Activated CD4-positive, alpha-beta T cell treated with anti-CD3 and anti-CD28 coated beads, Interleukin-2, amount 10 ng/mL, durations not matched to agents 24 days and 14 days (primary cell): ENCODE results near the gene TCF4. TPM values are rescaled to one million over a fixed set of nuclear protein-coding genes. Genes with fewer than 3 reads are reported as not detected.

Experiments used
- DNase-seq: peaks from one replicate; pipeline ENCODE4 v3.0.0; 2022
- H3K27ac Mint-ChIP-seq: one replicate; pipeline ENCODE4 v1.8.0; 2022; ENCODE audit warnings: mild to moderate bottlenecking, mixed read lengths
- H3K27me3 Mint-ChIP-seq: one replicate; pipeline ENCODE4 v1.8.0; 2022; ENCODE audit warnings: mixed read lengths
- H3K36me3 Mint-ChIP-seq: one replicate; pipeline ENCODE4 v1.8.0; 2022; ENCODE audit warnings: low read depth, mild to moderate bottlenecking, mixed read lengths
- H3K4me1 Mint-ChIP-seq: one replicate; pipeline ENCODE4 v1.8.0; 2021; ENCODE audit warnings: mixed read lengths
- H3K4me3 Mint-ChIP-seq: one replicate; pipeline ENCODE4 v1.8.0; 2022; ENCODE audit warnings: mild to moderate bottlenecking, moderate library complexity, mixed read lengths
- H3K9me3 Mint-ChIP-seq: one replicate; pipeline ENCODE4 v1.8.0; 2021; ENCODE audit warnings: mixed read lengths
- intact Hi-C: fragments of 100-400 bp; cut with micrococcal nuclease; formaldehyde crosslinking; loops from one replicate; pipeline ENCODE4 v1.15.1; 2023
- total RNA-seq: library from RNA; stranded (reverse); gene quantifications from 2 replicates; pipeline ENCODE4 v1.2.3, GENCODE V29; 2022

TCF4 gene
- total RNA-seq, 1 donor from 2014 or later: 2.6 TPM

GRCh38 chr18:55226044-55226443 is 361.9 kb downstream of the TCF4 start:
- no peaks in the 10 kb centered on the region for H3K9me3 Mint-ChIP-seq
- no peaks in the 10 kb centered on the region for H3K27me3 Mint-ChIP-seq
- H3K4me1 Mint-ChIP-seq: no peaks in the 10 kb centered on the region
- no peak for DNase-seq
- H3K36me3 Mint-ChIP-seq: no peaks in the 10 kb centered on the region
- intact Hi-C loops: no loop called here
- H3K27ac Mint-ChIP-seq: no peak overlapping the region
- H3K4me3 Mint-ChIP-seq: no peak overlapping the region

DNA sequence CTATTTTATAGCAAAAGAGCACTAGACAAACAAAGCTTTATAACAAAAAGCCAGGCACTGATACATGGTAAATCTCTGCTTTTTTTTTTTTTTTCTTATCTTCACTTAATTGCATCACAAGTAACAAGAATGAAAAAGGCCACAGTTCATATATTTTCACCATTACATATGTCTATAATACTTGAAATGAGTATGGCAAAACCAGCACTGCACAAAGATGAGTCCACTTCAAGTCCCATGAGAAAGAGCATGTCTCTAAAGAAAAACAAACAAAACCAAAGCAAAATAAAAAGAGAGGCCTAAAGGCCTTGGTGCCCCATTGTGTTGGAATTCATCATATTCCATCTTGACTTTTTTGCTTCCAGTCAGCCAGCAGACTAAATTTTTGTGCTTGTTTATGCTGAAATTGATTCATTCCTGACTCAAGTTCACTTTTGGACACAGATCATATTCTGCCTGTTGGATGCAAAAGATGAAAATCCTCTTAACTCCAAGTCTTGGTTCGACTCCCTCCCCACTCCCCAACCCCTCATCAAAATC is 363.8 kb downstream of the TCF4 start:
- Mint-ChIP-seq H3K4me3 (no peak overlapping the region), H3K27ac (no peak overlapping the region), H3K36me3 (no peaks in the 10 kb centered on the region), H3K9me3 (no peaks in the 10 kb centered on the region), H3K27me3 (no peaks in the 10 kb centered on the region), H3K4me1 (no peaks in the 10 kb centered on the region)
- intact Hi-C loops: no loop called here
- DNase-seq: no peak

GRCh38 chr18:55221622-55222021 is 366.4 kb downstream of the TCF4 start:
- no peak overlapping the region for H3K27ac Mint-ChIP-seq
- no peaks in the 10 kb centered on the region for H3K27me3 Mint-ChIP-seq
- H3K36me3 Mint-ChIP-seq: no peaks in the 10 kb centered on the region
- H3K4me1 Mint-ChIP-seq: no peaks in the 10 kb centered on the region
- no peak for DNase-seq
- intact Hi-C loops: no loop called here
- H3K9me3 Mint-ChIP-seq: no peaks in the 10 kb centered on the region
- H3K4me3 Mint-ChIP-seq: no peak overlapping the region

DNA sequence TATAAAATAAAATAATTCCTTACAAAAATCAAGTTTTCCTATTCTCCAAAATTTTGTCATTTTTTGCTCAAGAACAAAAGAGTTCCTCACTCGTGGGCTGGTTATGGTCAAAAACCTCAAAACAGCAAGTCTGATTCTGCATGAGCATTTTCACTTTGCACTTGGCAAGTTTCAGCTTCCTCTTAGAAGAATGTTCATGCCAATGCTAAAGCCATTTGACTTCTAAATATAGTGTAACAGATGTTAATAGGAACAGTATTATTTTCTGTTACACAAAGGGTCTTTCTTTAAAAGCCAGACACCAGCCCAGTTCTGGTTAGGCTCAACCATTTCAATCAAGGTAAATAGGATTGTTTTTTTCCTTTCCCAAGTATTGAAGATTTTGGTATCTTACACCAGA is 367.5 kb downstream of the TCF4 start:
- no peaks in the 10 kb centered on the region for H3K36me3 Mint-ChIP-seq
- H3K27me3 Mint-ChIP-seq: no peaks in the 10 kb centered on the region
- no peak overlapping the region for H3K27ac Mint-ChIP-seq
- intact Hi-C loops: no loop called here
- DNase-seq: no peak
- no peaks in the 10 kb centered on the region for H3K4me1 Mint-ChIP-seq
- no peak overlapping the region for H3K4me3 Mint-ChIP-seq
- H3K9me3 Mint-ChIP-seq: no peaks in the 10 kb centered on the region

GRCh38 chr18:55219823-55220222 is 368.2 kb downstream of the TCF4 start:
- H3K36me3 Mint-ChIP-seq: no peaks in the 10 kb centered on the region
- no peaks in the 10 kb centered on the region for H3K27me3 Mint-ChIP-seq
- no peak overlapping the region for H3K27ac Mint-ChIP-seq
- H3K4me3 Mint-ChIP-seq: no peak overlapping the region
- no peaks in the 10 kb centered on the region for H3K9me3 Mint-ChIP-seq
- no peak for DNase-seq
- no peaks in the 10 kb centered on the region for H3K4me1 Mint-ChIP-seq
- intact Hi-C loops: no loop called here

DNA sequence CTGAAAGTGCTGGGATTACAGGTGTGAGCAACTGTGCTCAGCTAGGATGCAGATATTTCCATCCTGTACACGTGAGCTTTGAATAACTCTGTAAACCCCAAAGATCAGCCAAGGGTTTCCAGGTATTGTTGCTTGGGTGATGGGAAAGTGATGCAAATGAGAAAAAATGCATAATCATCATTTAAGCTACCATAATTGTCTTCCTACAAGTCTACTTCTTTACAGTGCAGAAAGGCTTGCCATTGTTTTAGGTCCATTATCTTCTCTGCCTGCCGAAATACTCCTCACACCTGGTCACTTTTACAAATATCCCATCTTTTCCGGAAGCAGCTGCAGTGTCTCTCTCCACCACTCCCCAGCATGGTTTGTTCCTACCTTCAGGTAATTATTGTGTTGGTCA is 368.9 kb downstream of the TCF4 start:
- Mint-ChIP-seq H3K4me3 (no peak overlapping the region), H3K27ac (no peak overlapping the region), H3K9me3 (no peaks in the 10 kb centered on the region), H3K27me3 (no peaks in the 10 kb centered on the region), H3K36me3 (no peaks in the 10 kb centered on the region), H3K4me1 (no peaks in the 10 kb centered on the region)
- intact Hi-C loops: no loop called here
- DNase-seq: no peak

- Mint-ChIP-seq H3K4me1 (no peaks in the 10 kb centered on the region), H3K36me3 (no peaks in the 10 kb centered on the region), H3K27me3 (no peaks in the 10 kb centered on the region), H3K9me3 (no peaks in the 10 kb centered on the region), H3K4me3 (no peak overlapping the region), H3K27ac (no peak overlapping the region)
- intact Hi-C loops: no loop called here
- no peak for DNase-seq
These were observed 373.0 kb downstream of the TCF4 start for GRCh38 chr18:55214969-55215368.

- Mint-ChIP-seq H3K36me3 (no peaks in the 10 kb centered on the region), H3K27ac (no peak overlapping the region), H3K4me3 (no peak overlapping the region), H3K9me3 (no peaks in the 10 kb centered on the region), H3K4me1 (no peaks in the 10 kb centered on the region), H3K27me3 (no peaks in the 10 kb centered on the region)
- no peak for DNase-seq
- intact Hi-C loops: no loop called here
These were observed 373.5 kb downstream of the TCF4 start for GRCh38 chr18:55214534-55214933.

GRCh38 chr18:55213586-55213985 is 374.4 kb downstream of the TCF4 start:
- no peaks in the 10 kb centered on the region for H3K4me1 Mint-ChIP-seq
- DNase-seq: no peak
- intact Hi-C loops: no loop called here
- no peak overlapping the region for H3K4me3 Mint-ChIP-seq
- no peaks in the 10 kb centered on the region for H3K27me3 Mint-ChIP-seq
- H3K27ac Mint-ChIP-seq: no peak overlapping the region
- H3K9me3 Mint-ChIP-seq: no peaks in the 10 kb centered on the region
- H3K36me3 Mint-ChIP-seq: no peaks in the 10 kb centered on the region

DNA sequence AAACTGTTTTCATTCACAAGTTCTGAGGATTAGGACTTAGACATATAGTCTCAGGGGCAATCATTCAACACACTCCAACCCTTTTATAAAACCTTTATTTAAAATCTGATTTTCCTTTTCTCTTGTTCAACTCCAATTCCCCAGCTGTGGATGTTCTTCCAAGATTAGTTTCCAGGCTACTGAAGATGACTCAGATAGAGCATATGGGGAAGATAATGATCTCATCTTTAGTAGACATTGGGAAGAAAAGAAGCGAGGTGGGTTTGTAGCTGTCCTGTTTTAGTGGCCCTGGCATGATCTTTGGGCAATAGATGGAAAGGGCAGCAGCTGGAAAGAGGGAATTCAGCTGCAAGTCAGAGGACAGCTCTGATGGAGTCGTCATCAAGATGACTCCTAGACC is 381.1 kb downstream of the TCF4 start:
- Mint-ChIP-seq H3K9me3 (peaks cover 11% of the 10 kb centered on the region), H3K27ac (no peak overlapping the region), H3K4me1 (no peaks in the 10 kb centered on the region), H3K27me3 (no peaks in the 10 kb centered on the region), H3K36me3 (no peaks in the 10 kb centered on the region), H3K4me3 (no peak overlapping the region)
- no peak for DNase-seq
- intact Hi-C loops: no loop called here

DNA sequence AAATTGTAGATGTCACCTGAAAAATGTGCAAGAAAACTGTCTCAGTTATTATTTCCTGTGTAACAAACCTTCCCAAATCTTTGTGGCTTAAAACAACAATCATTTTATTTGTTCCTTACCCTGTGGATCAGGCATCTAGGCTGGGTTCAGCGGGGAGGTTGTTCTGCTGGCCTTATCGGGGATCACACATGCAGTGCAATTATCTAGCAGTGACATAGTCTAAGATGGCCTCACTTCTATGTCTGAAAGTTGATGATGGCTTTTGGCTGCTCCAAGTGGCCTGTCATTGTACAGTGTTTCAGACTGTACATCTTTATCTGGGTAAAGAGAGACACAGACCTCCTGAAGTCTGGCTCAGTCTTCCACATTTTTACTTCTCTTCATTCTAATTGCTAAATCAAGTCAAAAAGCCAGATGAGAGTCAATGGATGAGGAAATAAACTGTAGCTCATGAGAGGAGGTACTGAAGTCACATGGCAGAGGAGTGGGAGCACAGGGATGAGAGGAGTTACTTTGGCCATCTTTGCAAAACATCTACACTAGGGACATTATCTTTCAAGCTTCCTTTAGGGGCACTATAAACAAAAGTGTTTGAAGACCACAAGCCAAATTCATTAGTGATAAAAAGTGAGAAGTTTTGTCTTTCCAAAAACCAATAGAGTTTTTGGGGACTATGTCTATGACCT is 385.6 kb downstream of the TCF4 start:
- DNase-seq: no peak
- no peak overlapping the region for H3K27ac Mint-ChIP-seq
- no peaks in the 10 kb centered on the region for H3K4me1 Mint-ChIP-seq
- intact Hi-C loops: no loop called here
- no peak overlapping the region for H3K4me3 Mint-ChIP-seq
- no peaks in the 10 kb centered on the region for H3K36me3 Mint-ChIP-seq
- H3K9me3 Mint-ChIP-seq: peaks cover 11% of the 10 kb centered on the region
- no peaks in the 10 kb centered on the region for H3K27me3 Mint-ChIP-seq

GRCh38 chr18:55199291-55199963 is 388.6 kb downstream of the TCF4 start:
- no peaks in the 10 kb centered on the region for H3K27me3 Mint-ChIP-seq
- intact Hi-C loops: no loop called here
- no peaks in the 10 kb centered on the region for H3K36me3 Mint-ChIP-seq
- H3K27ac Mint-ChIP-seq: no peak overlapping the region
- peaks cover 4% of the 10 kb centered on the region for H3K9me3 Mint-ChIP-seq
- no peak overlapping the region for H3K4me3 Mint-ChIP-seq
- no peaks in the 10 kb centered on the region for H3K4me1 Mint-ChIP-seq
- no peak for DNase-seq

DNA sequence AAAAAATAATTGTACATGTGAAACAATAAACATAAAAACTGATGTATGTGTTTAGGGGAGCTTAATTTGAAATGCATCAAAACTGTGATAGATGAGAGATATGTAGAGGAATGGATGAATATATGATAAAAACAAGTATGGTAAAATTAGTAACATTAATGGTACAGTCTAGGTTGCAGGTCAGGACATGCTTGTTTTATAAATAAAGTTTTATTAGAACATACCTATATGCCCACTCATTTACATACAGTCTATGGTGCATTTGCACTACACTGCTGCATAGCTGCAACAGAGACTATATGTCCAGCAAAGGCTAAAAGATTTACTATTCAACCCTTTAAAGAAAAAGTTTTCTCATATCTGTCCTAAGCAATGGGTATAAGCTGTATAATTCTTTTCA is 392.1 kb downstream of the TCF4 start:
- no peak overlapping the region for H3K4me3 Mint-ChIP-seq

DNA sequence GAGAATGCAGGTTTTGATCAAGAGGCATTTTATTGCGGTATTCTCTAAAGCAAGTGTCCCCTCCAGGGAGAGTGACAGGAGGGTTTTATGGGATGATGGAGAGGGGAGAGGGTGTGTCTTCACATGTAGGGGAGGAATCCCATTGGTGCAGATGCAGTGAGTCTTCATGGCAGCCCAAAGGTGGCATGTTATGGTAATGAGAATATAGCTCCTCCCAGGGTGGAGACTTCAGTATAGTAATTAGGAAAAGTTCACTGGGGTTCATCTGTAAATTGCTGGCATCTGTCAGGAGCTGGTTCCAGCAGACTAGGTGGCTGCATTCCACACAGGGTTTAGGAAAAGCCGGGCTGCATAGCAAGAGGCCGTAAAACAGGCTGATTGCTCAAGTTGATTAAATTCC is 398.0 kb downstream of the TCF4 start:
- peak; percentile 21 for DNase-seq
- intact Hi-C loops: no loop called here
- Mint-ChIP-seq H3K27me3 (no peaks in the 10 kb centered on the region), H3K4me3 (no peak overlapping the region), H3K4me1 (no peaks in the 10 kb centered on the region), H3K27ac (no peak overlapping the region), H3K36me3 (no peaks in the 10 kb centered on the region), H3K9me3 (no peaks in the 10 kb centered on the region)

More for the DNA sequence above, 392.1 kb downstream of the TCF4 start:
- Mint-ChIP-seq H3K27me3 (no peaks in the 10 kb centered on the region), H3K4me1 (no peaks in the 10 kb centered on the region), H3K36me3 (no peaks in the 10 kb centered on the region), H3K9me3 (no peaks in the 10 kb centered on the region), H3K27ac (no peak overlapping the region)
- intact Hi-C loops: no loop called here
- DNase-seq: no peak
